DMS153 (cell line): ENCODE data around the gene LRRC63.
"Not testable (repeated sequence)": the region's sequence is repeated elsewhere in the genome, so short reads cannot be mapped to it uniquely, and the experiment has no call there.

ENCODE experiments used
- DNase-seq: peaks from one replicate; lab custom pipeline; 2025; lab: John Stamatoyannopoulos, UW

The LRRC63 gene

DNA sequence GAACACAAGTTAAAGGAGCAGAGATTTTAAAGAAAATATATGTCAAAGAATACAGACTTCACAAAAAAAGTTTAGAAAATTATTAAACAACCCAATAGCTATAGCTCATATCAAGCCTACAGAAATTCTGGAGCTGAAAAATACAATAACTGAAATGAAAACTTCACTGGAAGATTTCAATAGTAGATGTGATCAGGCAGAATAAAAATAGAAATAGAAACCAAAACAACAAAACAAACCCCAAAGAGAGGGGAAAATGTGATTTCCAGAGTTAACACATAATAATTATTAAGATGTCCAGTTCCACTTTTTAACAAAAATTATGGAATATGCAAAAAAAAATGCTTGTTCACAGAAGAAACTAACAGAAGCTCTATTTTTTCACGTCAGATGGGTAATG, 23.6 kb downstream of the LRRC63 start:
- DNase-seq, result no peak

DNA sequence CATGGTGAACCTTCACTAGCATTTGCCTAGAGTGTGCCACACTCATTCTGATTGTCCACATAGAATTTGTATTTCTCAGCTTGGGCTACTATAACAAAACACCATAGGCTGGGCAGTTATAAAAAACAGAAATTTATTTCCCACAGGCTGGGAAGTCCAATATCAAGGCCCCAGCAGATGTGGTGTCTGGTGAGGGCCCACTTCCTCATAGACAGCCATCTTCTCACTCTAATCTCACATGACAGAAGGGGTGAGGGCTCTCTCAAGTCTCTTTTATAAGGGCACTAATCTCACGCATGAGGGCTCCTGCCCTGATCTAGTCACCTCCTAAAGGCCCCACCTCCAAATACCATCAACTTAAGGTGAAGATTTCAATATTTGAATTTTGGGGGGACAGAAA, 53.6 kb downstream of the LRRC63 start:
- no peak for DNase-seq

DNA sequence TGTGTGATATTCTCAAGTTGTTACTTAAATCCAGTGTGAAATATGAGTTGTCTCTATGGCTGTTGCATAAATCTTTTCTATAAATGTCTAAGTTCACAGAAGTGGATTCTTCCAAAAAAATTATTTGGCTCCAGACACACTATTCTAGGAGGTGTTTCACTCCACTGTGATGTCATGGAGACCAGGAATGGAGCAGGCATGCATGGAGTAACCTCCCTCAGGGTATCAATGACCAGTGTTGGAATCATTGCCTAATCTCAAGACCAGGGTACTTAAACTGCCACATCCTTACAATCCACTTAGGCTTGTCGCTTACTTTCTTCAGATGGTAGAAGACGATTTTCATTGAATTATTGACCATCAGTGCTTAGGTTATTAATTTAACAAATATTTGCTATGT, 55.4 kb downstream of the LRRC63 start:
- DNase-seq, result no peak

DNA sequence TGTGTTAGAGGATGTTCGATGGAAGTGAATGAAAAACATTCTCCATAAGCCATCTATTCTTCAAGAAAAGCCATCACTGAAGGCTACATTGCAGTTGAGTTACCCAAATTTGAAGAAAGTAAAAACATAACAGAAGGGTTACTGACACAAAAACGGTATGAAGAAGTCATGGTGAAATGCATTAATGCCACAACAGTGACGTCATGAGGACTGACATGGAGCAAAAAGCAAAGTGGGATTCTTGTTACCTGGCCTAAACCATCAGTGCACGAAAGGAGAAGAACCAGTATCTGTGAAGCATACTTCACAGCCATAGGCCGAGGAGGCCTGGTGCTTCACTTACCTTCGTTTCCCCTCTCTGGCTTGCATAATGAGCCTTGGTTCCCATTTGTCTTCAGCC, 58.7 kb downstream of the LRRC63 start:
- DNase-seq, result no peak

DNA sequence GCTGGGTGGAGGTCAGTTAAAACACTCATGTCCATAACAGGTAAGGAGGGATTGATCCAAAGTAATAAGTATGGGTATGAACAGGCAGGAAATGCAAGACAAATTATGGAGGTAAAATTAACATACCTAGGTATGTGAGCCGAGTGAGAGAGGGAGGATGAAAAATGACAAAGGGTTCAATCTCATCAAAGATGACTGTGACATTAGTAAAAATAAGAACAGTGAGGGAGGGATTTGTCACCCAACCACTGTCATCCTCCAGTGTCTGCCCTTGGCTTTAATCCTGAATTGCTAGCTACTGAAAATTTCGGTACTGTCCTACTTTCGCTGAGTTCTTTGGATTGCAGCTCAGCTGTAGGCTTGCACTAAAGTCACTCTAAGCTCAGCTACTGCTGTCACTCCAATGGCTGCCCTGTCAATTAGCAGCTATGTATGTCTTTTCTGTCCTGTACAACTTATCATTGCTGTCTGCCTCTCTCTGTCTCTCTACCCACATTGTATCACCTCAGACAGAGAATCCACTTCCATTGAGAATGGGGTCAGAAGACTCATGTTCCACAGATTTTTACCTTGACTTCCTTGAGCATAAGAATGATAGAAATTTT, 62.5 kb downstream of the LRRC63 start:
- no peak for DNase-seq

DNA sequence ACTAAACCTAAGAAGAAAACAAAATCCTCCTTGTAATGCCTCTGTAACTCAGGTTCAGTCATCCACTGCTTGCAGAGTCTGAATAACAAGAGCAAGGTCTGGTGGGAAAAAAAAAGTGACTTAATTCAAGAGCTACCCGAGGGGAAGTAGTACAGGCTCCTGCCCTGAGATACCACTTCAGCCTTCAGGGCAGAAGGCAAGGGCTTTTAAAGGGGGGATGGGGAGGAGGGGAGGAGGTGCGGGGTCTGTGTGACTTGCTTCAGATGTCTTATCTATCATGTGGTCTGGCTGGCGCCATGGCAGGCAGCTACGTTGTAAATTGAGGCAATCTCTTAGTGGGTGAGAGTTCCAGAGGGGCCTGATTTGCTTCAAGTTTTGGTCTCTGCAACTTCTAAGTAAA, 66.7 kb downstream of the LRRC63 start:
- no peak for DNase-seq

DNA sequence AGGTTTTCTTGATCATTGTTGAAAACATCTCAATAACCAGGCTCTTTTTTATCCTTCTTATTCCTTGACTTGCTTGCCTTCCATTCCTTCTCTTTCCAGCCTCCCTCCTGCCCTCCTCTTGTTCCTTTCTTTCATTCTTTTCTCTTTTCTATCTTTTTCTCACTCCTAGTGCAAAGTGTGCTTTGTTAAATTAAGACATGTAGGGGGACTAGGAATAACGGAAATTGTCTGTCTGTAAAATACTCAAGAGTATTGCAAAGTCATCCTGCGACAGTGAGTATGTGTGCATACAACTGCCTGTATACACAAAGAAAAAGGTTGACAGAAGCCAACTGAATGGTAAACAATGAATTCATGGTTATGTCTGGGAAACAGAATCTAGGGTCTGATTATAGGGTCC, 70.1 kb downstream of the LRRC63 start:
- no peak for DNase-seq

DNA sequence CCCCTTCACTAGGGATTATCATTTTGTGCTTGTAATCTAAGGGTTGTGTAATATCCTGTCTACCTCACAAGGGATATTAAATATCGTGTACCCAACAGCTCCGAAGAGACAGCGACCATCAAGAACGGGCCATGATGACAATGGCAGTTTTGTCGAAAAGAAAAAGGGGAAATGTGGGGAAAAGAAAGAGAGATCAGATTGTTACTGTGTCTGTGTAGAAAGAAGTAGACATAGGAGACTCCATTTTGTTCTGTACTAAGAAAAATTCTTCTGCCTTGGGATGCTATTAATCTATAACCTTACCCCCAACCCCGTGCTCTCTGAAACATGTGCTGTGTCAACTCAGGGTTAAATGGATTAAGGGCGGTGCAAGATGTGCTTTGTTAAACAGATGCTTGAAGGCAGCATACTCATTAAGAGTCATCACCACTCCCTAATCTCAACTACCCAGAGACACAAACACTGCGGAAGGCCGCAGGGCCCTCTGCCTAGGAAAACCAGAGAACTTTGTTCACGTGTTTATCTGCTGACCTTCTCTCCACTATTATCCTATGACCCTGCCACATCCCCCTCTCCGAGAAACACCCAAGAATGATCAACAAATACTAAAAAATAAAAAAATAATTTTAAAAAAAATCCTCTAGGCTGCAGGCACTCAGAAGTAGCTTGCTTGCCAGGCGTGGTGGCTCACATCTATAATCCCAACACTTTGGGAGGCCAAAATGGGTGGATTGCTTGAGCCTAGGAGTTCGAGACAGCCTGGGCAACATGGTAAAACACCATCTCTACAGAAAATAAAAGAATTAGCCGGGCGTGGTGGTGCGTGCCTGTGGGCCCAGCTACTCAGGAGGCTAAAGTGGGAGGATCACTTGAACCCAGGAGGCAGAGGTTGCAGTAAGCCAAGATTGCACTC, 72.4 kb downstream of the LRRC63 start:
- DNase-seq, result not testable (repeated sequence)

DNA sequence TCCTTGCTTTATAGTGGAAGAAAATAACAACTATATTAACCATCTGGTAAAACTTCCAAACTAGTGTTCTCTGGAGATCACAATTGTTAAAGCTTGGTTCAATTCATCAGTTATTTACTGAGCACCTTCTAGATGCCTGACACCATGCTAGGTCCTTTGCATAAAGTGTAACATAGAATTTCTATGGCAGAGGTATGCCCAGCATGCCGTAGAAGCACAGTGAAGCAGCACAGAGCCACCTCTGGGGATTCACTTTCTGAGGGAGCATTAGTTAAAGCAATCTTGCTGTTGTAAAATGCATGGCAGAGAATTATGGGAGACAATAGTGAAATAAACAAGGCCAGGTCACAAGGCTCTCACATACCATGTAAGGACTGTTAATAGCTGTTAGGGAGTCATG, 75.2 kb downstream of the LRRC63 start:
- DNase-seq, result no peak

DNA sequence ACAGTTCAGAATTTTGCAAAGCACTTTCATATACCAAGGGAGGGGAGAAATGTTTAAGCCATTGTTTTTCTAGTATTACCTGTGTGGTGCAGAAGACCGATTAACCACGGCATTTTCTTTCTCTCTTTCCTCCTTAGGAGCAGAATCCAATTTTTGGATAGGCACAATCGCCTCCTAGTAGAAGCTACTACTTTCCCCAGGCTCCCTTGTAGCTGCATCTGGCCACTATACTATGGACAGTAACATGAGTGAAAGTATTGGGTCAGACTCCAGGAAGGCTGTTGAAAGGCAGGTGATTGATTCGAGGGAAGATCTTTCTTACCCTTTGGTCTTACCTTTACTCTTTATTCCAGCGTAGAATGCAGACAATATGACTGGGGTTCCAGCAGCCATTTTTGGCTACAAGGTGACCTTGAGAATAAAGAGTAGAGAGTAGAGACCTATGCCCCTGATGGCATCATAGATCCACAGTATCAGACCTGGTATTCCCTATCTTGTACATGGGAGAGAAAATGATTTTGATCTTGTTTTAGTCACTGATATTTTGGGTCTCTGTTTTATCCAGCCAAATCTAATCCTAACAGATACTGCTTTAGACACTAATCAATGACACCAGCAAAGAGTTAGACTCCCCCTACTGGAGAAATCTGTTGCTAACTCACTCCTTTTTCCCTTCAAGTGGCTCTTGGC, 77.0 kb downstream of the LRRC63 start:
- peak; percentile 34 for DNase-seq

DNA sequence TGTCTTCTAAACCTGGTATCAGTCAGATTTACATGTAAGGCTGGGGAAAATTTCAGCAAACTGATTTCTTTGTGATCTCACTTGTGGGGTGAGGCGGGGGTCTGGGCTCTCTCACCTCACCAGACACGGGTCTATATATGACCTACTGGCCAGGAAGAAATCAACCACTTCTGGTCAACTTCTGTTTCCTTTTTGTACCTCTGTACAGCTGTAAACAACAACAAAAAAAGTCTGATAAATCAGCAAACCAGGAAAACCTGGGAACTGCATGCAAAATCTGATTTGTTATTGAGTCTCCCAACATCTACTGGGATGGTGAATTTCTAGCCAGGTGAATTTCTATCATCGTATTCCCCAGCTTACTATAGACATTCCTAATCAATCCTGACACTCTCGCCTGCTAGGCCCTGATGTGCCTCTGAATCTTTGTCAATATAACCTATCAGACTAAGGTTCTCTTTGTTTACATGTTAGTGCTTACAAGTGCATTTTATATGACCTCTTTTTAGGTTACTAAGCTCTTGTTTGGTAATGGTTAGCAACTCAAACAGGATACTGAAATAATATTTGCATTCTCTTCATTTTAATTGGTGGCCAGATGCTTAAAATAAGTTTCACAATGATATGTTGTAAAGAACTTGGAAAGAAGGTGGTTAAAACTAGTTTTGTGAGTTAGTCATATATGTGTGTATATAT, 77.7 kb downstream of the LRRC63 start:
- no peak for DNase-seq

DNA sequence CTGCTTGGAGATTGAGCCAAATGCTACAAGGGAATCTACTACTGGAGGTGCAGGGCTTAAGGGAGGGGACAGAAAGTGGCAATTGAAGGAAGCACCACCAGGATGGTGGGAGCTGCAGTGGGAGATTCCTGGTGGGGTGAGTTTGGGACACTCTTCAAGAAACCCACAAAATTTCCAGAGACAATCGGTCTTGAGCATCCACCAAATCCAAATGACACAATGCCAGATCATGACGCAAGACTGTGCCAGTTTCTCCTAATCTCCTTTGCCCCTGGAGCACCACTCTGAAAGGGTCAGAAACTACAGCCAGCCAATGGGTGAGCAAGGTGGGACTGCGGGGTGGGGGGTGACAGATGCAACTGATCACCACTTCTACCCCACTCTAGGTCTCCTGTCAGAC, 78.7 kb downstream of the LRRC63 start:
- no peak for DNase-seq

DNA sequence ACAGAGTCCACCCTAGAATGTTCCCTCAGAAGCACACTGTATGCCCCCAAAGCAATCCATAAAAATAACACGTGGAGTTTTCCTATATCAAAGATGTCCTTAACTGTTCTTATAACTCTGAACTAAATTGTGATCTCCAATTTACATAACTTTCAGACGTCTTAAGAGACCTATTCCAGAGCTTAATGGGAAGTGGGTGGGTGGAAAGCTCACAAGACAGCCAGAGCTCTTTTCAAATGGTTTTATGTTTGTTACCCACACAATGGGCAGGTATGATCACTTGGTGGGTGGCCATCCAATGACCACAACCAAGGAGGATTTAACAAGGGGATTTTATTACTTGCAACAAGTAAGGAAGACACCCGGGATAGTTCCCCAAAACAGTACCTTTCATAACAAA, 81.7 kb downstream of the LRRC63 start:
- DNase-seq, result no peak

DNA sequence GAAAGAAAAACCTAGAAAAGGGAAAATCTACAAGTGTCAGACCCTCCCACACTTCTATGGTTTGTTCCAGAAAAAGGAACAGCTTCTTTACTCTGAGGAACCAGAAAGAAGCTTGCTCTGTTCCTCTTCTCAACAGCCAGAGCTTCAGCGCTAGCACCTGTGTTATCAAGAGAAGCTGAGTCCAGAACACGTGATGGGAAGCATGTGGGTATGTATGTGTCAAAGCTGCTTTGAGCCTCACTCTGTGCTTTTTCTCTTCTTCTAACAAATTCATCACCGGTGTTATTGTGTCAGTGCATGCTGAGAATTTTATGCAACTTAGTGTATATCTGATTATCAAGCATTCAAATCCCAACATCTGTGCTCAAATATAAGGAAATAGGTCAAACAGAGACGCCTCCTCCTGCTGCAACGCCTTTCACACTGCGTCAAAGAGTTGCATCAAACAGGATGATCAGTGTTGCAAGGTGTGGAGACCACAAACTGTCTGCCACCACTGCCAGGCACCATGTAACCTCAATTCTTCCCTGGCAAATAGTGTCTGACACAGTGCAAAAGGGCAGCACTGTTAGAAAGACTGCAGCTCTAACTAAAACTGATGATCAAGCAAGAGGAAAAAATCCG, 83.9 kb downstream of the LRRC63 start:
- DNase-seq, result no peak

DNA sequence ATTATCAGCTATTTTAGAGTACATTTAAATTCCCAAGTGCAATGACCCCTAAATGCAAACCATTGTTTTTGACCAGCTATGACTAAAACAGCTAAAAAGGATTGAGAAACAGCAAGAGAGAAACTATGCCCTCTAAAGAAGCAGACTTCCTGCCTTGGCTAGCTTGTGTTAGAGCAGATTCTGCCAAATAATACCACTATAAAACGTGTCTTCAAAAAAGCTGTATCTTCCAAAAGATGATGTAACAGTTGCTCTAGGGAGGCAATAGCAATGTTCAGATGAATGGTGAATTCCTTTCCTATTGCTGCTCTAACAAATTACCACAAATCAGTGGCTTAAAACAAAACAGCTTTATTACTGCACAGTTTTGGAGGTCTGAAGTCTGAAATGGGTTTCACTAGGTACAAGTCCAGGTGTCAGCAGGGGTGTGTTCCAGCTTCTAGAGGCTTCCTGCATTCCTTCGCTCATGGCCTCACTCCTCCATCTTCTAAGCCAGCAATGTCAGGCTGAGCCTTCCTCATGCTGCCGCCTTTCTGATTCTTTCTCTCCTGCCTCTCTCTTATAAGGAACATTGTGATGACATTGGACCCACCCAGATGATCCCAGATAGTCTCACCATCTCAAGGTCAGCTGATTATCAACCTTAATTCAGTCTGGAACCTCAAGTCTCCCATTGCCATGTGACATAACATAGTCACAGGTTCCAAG, 84.5 kb downstream of the LRRC63 start:
- DNase-seq, result no peak

DNA sequence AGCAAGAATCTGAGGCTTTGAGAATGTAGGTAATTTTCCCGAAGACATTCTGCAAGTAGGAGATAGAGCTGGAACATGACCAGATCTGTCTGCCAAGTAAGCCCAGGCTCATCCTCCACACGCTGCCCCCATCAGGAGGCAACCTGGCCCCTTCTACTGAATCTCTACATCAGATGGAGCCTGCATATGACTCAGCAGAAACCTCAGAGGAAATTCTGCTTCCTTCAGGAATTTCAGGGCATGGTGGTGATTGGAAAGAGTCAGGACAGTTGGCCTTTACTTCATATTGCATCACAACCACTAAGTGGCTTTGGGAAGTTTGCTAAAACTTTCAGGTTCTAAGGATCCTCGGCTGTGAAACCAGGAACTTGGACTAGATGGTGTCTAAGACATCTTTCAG, 85.2 kb downstream of the LRRC63 start:
- DNase-seq, result no peak

DNA sequence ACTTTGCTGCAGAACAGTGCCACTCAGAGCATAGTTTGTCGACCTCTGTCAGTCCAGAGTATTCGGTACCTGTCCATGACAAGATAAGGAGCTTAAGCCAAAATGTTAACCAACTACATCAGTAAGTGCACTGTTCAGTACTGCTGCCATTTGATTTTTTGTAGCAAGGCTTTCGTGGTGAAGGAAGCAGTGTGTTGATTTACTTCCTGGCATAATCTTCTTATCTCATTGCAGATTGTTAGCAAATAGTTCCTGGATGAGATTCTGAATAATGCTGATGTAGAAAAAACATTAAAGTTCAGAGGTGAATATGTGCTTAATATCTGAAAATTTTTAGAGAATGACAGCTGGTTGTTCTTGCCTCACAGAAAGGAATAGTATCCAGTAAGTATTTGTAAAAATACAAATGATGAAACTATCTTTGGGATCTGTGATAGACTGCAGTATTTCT, 85.7 kb downstream of the LRRC63 start:
- no peak for DNase-seq

DNA sequence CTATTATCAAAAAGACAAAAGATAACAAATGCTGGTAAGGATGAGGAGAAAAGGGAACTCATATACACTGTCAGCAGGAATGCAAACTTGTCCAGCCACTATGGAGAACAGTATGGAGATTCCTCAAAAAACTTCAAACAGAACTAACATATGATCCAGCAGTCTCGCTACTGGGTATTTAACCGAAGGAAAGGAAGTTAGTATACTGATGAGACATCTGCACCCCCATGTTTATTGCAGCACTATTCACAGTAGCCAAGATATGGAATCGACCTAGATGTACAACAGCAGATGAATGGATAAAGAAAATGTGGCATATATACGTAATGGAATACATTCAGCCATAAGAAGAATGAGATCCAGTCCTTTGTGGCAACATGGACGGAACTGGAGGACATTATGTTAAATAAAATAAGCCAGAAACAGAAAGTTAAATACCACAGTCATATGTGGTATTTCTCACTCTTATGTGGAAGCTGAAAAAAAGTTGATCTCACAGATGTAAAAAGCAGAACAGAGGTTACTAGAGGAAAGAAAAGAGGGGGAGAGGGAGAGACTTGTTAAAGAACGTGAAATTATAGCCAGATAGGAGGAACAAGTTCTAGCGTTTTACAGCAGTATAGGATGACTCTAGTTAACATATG, 92.1 kb downstream of the LRRC63 start:
- no peak for DNase-seq

DNA sequence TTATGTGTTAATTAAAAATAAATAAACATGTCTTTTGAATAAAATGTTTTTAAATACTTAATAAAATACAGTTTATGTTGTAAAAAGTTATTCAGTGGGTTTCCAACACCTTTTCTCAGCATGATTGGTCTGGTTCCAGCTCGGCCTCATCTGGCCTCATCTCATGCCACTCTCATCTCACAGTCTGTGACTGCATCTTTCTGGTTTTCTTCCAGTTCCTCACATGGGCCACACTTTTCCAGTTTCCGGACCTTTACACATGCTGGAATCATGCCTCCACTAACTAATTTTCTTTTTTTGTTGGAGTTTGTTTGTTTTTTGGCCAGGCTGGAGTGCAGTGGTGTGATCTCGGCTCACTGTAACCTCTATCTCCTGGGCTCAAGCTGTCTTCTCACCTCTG, 92.8 kb downstream of the LRRC63 start:
- DNase-seq, result no peak

DNA sequence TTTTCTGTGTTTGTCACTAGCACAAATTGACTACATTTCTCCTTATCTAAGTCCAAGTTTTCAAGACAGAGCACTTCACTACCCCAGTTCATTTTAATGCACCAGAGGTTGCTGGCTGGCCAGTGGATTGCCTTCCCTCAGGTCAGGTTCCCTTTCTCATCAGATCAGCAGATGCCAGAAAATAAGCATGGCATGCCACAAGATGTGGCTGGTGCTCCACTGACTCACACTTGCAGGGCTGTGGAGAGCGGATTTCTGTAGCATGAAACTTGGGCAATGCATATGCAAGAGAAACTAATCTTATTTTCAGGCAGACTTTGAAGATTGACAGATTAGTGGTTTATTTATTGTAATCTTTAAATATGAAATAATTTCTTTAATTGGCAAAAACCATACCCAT, 95.8 kb downstream of the LRRC63 start:
- DNase-seq, result no peak

DNA sequence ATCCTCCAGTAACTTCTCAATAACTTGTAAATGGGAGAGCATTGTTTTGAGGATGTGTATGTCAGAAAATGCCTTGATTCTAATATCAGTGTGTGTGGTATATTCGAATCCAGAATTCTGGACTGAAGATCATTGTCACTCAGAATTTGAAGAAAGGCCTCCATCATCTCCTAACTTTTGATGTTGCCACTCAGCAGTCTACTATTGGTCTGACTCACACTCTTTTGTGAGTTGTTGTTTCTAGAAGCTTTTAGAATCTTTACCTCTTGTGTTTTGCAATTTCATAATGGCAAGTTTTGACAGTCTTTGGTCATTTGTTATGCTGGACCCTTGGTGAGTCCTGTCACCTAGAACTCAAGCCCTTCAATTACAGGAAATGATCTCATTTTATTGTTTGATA, 98.3 kb downstream of the LRRC63 start:
- DNase-seq, result no peak
